ENCODE measurements around the gene DLGAP4. TPM values are rescaled to one million over a fixed set of nuclear protein-coding genes. Genes with fewer than 3 reads are reported as not detected.

DLGAP4 gene
- total RNA-seq, 2 experiments from 2014 or later = 27.0 to 27.5 TPM

DNA sequence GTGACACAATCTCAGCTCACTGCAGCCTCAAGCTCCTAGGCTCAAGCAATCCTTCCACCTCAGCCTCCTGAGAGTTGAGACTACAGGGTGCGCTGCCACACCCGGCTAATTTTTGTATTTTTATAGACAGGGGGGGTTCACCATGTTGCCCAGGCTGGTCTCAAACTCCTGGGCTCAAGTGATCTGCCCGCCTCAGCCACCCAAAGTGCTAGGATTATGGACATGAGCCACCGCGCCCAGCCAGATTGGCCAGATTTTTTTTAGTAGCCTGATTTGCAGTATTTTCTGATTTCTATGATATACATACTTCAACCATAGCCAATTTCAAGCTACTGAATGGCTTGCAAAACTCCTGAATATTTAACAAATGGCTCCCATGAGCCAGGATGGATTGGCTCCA lies 21.4 kb upstream of the DLGAP4 start:
- DNase-seq (no peak), ATAC-seq (ENCODE audit: low read depth) (no peak)
- Mint-ChIP-seq H3K4me1 (no peaks in the 10 kb centered on the region), H3K9me3 (no peaks in the 10 kb centered on the region), H3K4me3 (no peak overlapping the region), H3K27ac (no peak overlapping the region), H3K27me3 (peaks cover 20% of the 10 kb centered on the region), H3K36me3 (no peaks in the 10 kb centered on the region)
- POLR2A ChIA-PET = no interaction called here

DNA sequence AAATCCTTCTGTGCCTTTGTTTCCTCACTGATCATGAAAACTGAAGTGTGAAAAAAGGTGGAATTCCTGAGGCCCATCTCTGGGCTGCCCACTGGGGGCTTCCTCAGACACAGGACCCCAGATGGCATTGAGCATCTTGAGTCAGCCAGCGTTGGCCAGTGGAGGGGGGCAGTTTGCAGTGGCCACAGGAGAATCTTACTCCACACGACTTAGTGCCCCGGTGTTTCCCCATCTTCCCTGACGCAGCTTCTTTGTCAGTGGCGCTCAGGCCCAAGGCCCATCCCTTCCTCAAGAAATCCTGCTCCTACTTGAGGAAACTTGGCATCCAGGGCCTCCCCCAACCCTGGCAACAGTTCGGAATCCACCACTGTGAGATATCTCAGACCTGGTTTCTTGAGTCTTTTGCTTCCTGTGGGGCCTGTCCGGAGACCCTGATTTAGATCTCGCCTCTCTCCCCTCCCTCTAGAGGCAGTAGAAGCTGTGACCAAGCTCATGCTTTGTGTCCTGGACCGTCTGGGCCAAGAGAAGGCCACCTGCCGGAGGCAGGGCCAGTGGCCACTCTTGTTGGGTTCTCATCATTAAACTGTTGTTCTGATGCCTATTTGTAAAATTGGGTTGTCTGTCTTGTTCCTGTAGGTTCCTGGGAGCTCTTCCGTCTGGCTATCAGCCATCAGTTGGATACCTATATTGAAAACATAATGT lies 20.2 kb upstream of the DLGAP4 start:
- DNase-seq = peak; percentile 6
- H3K27me3 Mint-ChIP-seq = peaks cover 22% of the 10 kb centered on the region

DNA sequence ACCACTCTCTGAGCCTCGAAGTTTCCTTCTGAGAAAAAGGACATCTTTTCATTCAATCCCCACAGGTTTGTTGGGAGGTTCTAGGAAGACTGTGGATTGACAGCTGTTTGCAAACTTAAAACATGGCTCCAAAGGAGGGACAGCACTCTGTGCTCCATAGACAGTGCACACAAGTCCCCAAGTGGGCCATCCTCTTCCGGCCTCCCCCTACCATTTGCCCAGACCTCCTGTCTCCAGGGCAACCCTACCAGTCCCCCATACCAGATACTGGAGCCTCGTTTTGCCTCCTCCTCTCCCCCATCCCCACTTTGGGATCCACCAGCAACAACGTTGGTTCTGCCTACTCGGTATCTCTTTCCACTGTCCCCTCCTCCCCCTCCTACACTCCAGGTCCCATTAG lies 8.5 kb upstream of the DLGAP4 start:
- no peaks in the 10 kb centered on the region for H3K9me3 Mint-ChIP-seq
- ATAC-seq (ENCODE audit: low read depth) (no peak), DNase-seq (no peak)
- no peaks in the 10 kb centered on the region for H3K4me1 Mint-ChIP-seq
- peaks cover 33% of the 10 kb centered on the region for H3K27me3 Mint-ChIP-seq
- POLR2A ChIA-PET = no interaction called here
- H3K4me3 Mint-ChIP-seq = no peak overlapping the region
- H3K27ac Mint-ChIP-seq = no peak overlapping the region
- H3K36me3 Mint-ChIP-seq = no peaks in the 10 kb centered on the region

More for the DNA sequence above, 20.2 kb upstream of the DLGAP4 start:
- Mint-ChIP-seq H3K9me3 (no peaks in the 10 kb centered on the region), H3K36me3 (no peaks in the 10 kb centered on the region), H3K4me1 (no peaks in the 10 kb centered on the region), H3K4me3 (no peak overlapping the region), H3K27ac (no peak overlapping the region)
- POLR2A ChIA-PET = no interaction called here
- no peak for ATAC-seq (ENCODE audit: low read depth)

DNA sequence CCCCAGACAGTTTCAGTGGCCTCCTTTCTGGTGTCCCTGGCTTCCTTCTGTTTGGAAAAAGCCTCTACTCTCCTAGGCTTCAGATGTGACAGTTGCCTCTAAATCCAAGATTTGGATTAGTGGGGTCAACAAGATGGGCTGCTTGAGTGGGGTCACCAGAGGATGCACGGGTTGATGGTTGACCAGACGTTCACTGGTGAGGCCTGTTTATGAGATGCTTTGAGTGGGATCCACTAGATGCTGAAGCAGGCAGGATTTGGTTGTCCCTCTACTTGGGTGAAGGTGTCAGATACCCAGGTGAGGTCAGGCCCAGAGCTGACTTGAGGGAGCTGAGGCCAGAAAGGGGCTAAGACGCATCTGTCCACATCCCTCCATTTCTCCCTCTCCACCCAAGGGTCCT lies 8.1 kb upstream of the DLGAP4 start:
- POLR2A ChIA-PET = no interaction called here

DNA sequence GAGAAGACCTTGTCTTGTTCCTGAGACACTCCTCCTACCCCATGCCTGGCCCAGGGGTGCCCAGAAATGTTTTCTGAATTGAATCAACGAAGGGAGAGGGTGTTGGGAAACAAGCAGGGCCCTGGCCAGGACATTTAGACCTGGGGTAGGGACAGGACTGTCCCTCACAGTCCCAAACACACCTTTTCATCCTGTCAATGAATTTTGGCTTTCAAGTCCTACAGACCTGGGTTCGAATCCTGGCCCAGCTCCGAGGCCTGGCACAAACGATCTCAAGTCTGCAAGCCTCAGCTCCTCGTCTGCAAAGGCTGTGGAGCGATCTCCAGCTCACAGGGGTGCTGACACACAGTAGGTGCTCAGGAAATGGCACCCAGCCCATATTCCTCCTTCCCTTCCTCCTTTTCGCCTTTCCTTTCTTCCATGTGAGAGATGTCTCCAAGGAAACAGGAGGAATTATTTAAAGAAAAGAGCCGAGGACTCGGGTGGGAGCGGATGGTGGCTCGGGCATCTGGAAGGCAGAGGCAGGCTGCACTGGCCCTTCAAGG lies 7.3 kb upstream of the DLGAP4 start:
- no peaks in the 10 kb centered on the region for H3K4me1 Mint-ChIP-seq
- no peak overlapping the region for H3K4me3 Mint-ChIP-seq
- POLR2A ChIA-PET = no interaction called here
- H3K36me3 Mint-ChIP-seq = no peaks in the 10 kb centered on the region
- peaks cover 38% of the 10 kb centered on the region for H3K27me3 Mint-ChIP-seq
- H3K27ac Mint-ChIP-seq = no peak overlapping the region
- no peak for DNase-seq
- no peaks in the 10 kb centered on the region for H3K9me3 Mint-ChIP-seq
- no peak for ATAC-seq (ENCODE audit: low read depth)

More for the DNA sequence above, 8.1 kb upstream of the DLGAP4 start:
- Mint-ChIP-seq H3K9me3 (no peaks in the 10 kb centered on the region), H3K27me3 (peaks cover 34% of the 10 kb centered on the region), H3K4me3 (no peak overlapping the region), H3K27ac (no peak overlapping the region), H3K36me3 (no peaks in the 10 kb centered on the region), H3K4me1 (no peaks in the 10 kb centered on the region)
- ATAC-seq (ENCODE audit: low read depth) = no peak
- no peak for DNase-seq

DNA sequence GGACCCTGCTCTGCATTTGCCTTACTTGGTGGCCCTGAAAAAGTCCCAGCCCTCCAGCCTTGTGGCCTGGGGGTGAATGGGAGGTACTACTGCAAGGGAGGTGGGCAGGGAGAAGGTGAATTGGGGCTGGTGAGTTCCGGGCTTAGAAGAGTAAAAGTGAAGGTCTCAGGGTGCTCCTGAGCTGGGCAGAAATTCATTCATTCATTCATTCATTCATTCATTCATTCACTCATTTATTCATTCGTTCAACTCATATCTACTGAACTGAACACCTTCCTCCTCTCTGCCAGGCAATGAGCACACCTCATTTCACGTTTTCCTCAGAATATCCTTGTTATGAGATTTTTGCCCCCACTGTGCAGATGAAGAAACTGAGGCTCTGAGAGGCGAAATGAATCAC lies 6.7 kb upstream of the DLGAP4 start:
- Mint-ChIP-seq H3K9me3 (no peaks in the 10 kb centered on the region), H3K4me3 (no peak overlapping the region)

DNA sequence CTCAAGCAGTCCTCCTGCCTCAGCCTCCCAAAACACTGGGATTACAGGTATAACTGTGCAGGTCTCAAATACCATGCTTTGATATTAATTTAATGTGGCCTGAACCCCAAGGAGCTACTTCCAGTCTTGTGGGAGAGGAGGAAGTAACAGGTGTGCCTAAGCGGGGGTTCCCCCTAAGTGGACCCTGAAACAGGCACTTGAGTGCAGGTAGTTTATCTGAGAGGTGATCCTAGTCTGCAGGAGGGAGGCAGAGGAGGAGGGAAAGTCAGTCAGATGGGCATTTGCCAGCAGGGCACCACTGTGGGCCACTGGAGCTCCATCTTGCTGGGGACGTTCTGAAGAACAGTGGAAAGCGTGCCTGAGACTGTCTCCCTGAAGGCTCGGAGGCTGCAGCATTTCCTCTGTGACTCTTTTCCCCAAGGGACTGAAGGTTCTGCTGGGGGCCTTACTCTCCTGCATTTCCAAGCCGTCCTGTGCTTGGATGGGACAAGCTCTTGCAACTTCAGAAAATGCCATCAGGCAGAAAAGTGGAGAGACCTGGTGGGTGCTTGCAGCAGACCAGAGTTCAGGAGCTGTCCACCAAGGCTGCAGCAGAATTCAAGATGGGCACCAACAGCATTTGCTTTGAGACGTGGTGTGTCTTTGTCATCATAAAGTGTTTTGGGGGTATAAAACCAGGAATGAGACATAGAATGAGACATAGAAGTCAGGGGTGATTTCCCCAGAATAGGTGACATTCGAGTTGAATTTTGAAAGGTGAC lies 4.6 kb upstream of the DLGAP4 start:
- POLR2A ChIA-PET = no interaction called here
- no peak overlapping the region for H3K4me3 Mint-ChIP-seq
- peaks cover 51% of the 10 kb centered on the region for H3K27me3 Mint-ChIP-seq
- no peak for ATAC-seq (ENCODE audit: low read depth)
- H3K27ac Mint-ChIP-seq = no peak overlapping the region
- no peaks in the 10 kb centered on the region for H3K36me3 Mint-ChIP-seq
- no peaks in the 10 kb centered on the region for H3K9me3 Mint-ChIP-seq
- peaks cover 2% of the 10 kb centered on the region for H3K4me1 Mint-ChIP-seq
- DNase-seq = no peak

More for the DNA sequence above, 6.7 kb upstream of the DLGAP4 start:
- DNase-seq (no peak), ATAC-seq (ENCODE audit: low read depth) (no peak)
- H3K36me3 Mint-ChIP-seq = no peaks in the 10 kb centered on the region
- POLR2A ChIA-PET = no interaction called here
- no peak overlapping the region for H3K27ac Mint-ChIP-seq
- H3K4me1 Mint-ChIP-seq = no peaks in the 10 kb centered on the region
- H3K27me3 Mint-ChIP-seq = peaks cover 41% of the 10 kb centered on the region

DNA sequence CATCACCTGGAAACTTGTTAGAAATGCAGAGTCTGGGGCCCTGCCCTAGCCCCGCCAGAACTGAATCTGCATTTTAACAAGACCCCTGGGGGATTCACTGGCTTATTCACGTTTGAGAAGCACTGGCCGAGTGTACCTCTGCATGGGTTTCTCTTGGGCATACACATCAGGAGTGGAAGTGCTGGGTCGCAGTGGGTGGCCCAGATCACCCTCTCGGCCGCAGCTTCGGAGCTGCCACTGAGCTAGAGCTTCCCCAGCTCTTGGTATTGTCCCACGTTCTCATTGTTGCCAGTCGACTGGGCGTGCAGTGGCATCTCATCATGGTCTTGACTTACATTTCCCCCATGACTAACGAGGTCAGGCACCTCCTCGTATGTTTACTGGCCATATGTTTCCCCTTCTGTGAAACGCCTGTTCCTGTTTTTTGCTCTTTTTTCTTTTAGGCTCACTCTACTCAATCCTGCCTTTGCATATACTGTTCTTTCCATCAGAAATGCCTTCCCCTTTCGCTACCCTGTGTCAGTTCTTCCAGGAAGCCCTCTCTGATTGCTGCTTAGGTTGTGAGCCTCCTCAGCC lies 3.0 kb upstream of the DLGAP4 start:
- Mint-ChIP-seq H3K27me3 (peaks cover 51% of the 10 kb centered on the region), H3K9me3 (no peaks in the 10 kb centered on the region), H3K4me3 (no peak overlapping the region), H3K27ac (no peak overlapping the region), H3K4me1 (peaks cover 3% of the 10 kb centered on the region), H3K36me3 (no peaks in the 10 kb centered on the region)
- DNase-seq (no peak), ATAC-seq (ENCODE audit: low read depth) (no peak)
- POLR2A ChIA-PET = no interaction called here

DNA sequence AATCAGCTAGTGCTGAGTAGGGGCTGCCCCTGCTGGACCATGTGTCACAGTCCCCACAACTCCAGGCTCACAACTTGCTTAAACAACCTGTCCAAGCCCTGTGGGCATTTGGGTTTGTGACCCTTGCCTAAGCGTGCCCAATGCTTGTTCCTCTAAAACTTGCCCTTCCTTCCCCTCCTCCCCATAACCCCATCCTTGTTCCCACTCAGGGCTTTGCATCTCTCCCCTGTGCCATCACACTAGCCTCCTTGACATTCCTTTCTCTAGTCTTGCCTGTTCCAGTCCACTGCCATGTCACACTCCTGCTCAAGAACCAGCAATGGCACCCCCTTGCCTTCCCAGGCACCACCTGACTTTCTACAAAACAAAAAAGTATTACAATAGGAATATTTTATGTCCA lies 2.3 kb upstream of the DLGAP4 start:
- DNase-seq (no peak), ATAC-seq (ENCODE audit: low read depth) (no peak)
- Mint-ChIP-seq H3K4me3 (no peak overlapping the region), H3K27ac (no peak overlapping the region), H3K27me3 (peaks cover 55% of the 10 kb centered on the region), H3K36me3 (no peaks in the 10 kb centered on the region), H3K9me3 (no peaks in the 10 kb centered on the region), H3K4me1 (peaks cover 3% of the 10 kb centered on the region)
- POLR2A ChIA-PET = no interaction called here

DNA sequence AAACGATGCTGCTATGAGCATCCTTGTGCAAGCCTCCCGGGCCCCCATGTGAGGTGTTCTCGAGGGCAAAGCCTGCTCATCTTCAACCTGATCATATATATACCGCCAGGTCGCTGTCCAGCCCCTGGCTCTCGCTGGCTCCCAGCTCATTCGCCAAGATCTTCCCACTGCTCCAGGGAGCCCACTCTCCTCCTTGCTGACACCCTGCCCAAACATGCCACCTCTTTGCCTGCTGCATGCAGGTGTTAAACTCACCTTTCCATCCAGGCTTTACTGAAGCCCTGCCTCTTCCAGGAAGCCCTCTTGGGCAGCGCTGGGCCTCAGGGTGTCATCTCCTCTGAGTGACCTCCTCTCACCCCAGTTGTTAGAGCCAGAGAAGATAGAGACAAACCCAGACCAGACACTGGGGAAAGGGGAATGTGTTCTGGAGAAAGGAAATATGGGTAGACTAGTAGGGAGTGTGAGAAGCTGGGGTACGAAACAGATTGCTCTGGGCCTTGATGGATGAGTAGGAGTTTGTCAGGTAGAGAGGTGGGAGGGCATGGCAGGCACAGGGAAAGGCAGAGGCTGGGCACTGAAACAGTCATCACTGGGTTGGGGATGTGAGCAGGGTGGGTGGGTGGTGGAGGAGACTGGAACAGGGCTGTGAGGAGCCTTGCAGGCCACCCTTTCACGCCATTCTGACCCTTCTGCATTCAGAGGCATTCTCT lies 1.2 kb upstream of the DLGAP4 start:
- H3K36me3 Mint-ChIP-seq = no peaks in the 10 kb centered on the region
- DNase-seq = no peak
- peaks cover 64% of the 10 kb centered on the region for H3K27me3 Mint-ChIP-seq
- POLR2A ChIA-PET = no interaction called here
- no peak overlapping the region for H3K27ac Mint-ChIP-seq
- no peaks in the 10 kb centered on the region for H3K9me3 Mint-ChIP-seq
- H3K4me1 Mint-ChIP-seq = peaks cover 3% of the 10 kb centered on the region
- no peak overlapping the region for H3K4me3 Mint-ChIP-seq
- no peak for ATAC-seq (ENCODE audit: low read depth)

DNA sequence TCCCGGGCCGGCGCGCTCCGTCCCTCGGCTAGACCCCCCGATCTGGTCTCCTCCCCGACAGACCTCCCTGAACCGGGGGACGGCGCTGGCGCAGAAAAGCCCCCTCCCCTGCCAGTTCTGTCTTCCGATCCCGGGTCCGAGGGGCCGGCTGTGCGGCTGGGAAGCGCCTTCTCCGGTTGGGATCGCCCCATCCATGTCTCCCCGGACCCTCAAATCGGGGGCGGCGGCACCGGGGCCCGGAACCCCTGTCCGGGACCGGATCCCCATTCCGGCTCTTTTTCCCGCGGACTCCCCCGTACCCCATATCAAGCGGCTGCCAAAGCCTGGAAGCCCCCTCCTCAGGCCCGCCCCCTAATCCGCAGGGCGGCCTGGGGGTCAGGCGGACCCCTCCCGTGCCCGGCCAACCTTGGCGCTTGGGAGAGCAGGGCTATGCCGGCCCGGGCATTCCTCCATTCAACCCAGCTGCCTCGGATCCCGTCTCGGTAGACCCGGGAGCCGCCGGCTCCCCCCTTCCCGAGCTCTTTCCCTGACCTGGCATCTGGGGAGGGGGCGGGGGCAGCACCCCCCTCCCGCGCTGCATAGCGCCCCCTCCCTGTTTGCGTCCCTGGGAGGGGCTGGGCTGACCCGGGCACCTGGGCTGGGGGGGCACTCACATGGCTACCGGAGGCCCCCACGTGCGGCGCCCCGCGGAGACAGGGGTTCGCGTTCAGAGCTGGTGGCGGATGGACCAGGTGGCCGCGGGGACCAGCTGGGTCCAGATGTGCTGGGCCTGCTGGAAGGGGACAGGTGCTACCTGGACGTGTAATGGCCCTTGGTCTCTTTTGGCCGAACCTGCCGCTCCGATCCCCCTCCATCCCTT lies 643 bp downstream of the DLGAP4 start:
- Mint-ChIP-seq H3K9me3 (no peaks in the 10 kb centered on the region), H3K27me3 (peaks cover 68% of the 10 kb centered on the region), H3K4me1 (peaks cover 3% of the 10 kb centered on the region), H3K36me3 (no peaks in the 10 kb centered on the region), H3K4me3 (no peak overlapping the region), H3K27ac (no peak overlapping the region)
- ATAC-seq (ENCODE audit: low read depth) = no peak
- DNase-seq = no peak
- POLR2A ChIA-PET = no interaction called here

DNA sequence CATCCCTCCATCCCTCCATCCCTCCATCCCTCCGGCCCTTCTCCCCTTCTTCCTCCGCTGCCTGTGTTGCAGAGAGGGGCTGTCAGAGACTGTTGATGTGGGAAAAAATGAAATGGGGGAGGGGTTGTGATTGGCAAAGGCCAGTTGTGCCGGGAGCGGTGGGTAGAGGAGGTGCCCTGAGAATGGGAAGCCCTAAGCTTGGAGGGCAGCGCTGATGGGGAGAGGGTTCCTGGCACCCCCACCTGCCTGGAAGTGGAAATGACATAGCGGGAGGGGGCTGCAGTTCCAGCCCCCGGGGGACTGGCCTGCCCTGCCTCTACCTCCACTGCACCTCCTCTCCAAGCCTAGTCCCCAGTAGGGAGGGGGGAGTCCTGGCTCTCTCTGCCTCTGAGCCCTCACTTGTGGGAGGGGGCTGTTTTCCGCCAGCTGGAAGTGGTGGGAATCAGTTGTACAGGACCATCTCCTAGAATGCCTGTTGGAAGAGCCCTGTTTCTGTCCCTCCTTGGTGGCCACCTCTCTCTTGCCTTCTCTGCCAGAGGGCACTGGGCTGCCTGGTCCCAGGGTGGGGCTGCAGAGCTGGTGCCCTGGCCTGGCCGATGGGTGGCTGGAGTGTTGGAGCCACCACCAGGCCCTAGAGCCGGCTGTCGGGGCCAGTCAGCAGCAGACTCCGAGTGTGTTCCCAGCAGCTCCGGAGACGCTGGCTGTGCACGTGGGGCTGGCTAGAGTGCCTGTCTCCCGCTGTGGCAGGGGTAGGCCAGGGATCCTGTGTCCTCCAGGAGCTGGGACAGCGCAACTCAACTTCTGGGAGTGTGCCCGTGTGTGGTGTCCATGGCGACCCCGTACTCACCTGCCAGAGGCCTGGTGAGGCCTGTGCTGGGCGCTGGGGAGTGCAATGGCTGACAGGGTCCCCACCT lies 1.5 kb downstream of the DLGAP4 start:
- H3K27ac Mint-ChIP-seq = no peak overlapping the region
- DNase-seq (no peak), ATAC-seq (ENCODE audit: low read depth) (no peak)
- H3K27me3 Mint-ChIP-seq = peaks cover 67% of the 10 kb centered on the region
- H3K4me3 Mint-ChIP-seq = no peak overlapping the region
- no peaks in the 10 kb centered on the region for H3K9me3 Mint-ChIP-seq
- peaks cover 3% of the 10 kb centered on the region for H3K4me1 Mint-ChIP-seq
- POLR2A ChIA-PET = no interaction called here
- no peaks in the 10 kb centered on the region for H3K36me3 Mint-ChIP-seq
